ENCODE results near the gene ADARB2. TPM values are rescaled to one million over a fixed set of nuclear protein-coding genes. Genes with fewer than 3 reads are reported as not detected.

ADARB2 gene
- total and polyA plus RNA-seq, 4 experiments from 2014 or later, result 13.5 to 14.1 TPM; not detected in 2

DNA sequence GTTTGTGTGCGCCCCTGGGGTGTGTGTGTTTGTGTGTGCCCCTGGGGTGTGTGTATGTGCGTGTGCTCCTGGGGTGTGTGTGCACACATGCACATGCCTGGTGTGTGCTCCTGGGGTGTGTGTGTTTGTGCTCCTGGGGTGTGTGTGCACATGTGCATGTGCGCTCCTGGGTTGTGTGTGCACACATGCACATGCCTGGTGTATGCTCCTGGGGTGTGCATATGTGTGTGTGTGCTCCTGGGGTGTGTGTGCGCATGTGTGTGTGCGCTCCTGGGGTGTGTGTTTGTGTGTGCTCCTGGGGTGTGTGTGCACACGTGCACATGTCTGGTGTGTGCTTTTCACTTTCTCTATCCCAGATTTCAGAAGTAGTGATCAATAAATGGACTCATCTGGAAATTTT is 360.1 kb downstream of the ADARB2 start:
- no peaks in the 10 kb centered on the region for H3K36me3 ChIP-seq (ENCODE audit: insufficient read depth, low read length)
- no peaks in the 10 kb centered on the region for H3K9me3 ChIP-seq (ENCODE audit: control insufficient read depth in 1 of 2, low read length in 2 of 2)
- POLR2A ChIA-PET (ENCODE audit: partially characterized antibody), result no interaction called here
- H3K4me3 ChIP-seq (ENCODE audit: low read length in 2 of 2), result no peak overlapping the region
- H3K27me3 ChIP-seq (ENCODE audit: insufficient read depth, low read length), result peaks cover 4% of the 10 kb centered on the region
- Mint-ChIP-seq H3K9me3 (no peaks in the 10 kb centered on the region), H3K4me1 (peaks cover 0 to 2% (median 0%) of the 10 kb centered on the region in 4 donors), H3K27me3 (peaks cover 33 to 43% of the 10 kb centered on the region in 2 donors), H3K4me3 (no peak overlapping the region), H3K36me3 (no peaks in the 10 kb centered on the region), H3K27ac (no peak overlapping the region)
- no peak for DNase-seq
- CTCF ChIA-PET (ENCODE audit: partially characterized antibody), result no interaction called here
- no peaks in the 10 kb centered on the region for H3K4me1 ChIP-seq (ENCODE audit: insufficient read depth, low read length)
- intact Hi-C loops (cut with micrococcal nuclease), result no loop called here
- no peak overlapping the region for H3K27ac ChIP-seq (ENCODE audit: low read depth, low read length)

DNA sequence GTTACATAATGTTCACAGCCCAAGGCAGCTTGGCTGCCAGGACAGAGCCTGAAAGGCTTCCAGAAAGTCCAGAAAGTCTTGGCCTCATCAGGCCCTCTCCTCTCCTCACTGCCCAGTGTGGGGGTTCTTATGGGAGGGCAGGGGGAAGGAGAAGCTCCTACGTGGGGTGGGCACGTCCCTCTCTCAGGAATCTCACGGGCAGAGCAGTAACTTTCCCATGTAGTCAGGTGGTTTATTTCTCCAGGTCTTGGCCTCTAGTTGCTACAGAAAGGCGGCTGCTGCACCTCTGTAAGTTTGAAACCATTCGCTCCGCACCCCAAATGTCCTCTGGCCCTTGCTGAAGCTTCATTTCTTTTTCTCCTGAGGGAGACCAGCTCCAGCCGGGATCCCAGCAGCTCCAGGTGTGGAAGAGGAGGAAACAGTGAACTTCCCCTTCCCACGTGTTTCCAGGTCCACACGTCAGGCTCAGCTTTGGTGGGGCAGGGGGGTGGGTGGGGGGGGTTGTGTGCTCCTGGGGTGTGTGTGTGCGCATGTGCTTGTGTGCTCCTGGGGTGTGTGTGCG is 360.9 kb downstream of the ADARB2 start:
- ChIA-PET CTCF (ENCODE audit: partially characterized antibody) (no interaction called here), POLR2A (ENCODE audit: partially characterized antibody) (no interaction called here)
- no peak overlapping the region for H3K4me3 Mint-ChIP-seq
- H3K27me3 Mint-ChIP-seq, result peaks cover 32 to 42% of the 10 kb centered on the region in 2 donors
- no peaks in the 10 kb centered on the region for H3K36me3 ChIP-seq (ENCODE audit: insufficient read depth, low read length)
- no peak overlapping the region for H3K27ac ChIP-seq (ENCODE audit: low read depth, low read length)
- H3K27ac Mint-ChIP-seq, result no peak overlapping the region
- H3K4me1 ChIP-seq (ENCODE audit: insufficient read depth, low read length), result no peaks in the 10 kb centered on the region
- peaks cover 4% of the 10 kb centered on the region for H3K27me3 ChIP-seq (ENCODE audit: insufficient read depth, low read length)
- no peak overlapping the region for H3K4me3 ChIP-seq (ENCODE audit: low read length in 2 of 2)
- no peaks in the 10 kb centered on the region for H3K36me3 Mint-ChIP-seq
- no peaks in the 10 kb centered on the region for H3K9me3 ChIP-seq (ENCODE audit: control insufficient read depth in 1 of 2, low read length in 2 of 2)
- no peaks in the 10 kb centered on the region for H3K9me3 Mint-ChIP-seq
- peaks cover 0 to 2% (median 0%) of the 10 kb centered on the region in 4 donors for H3K4me1 Mint-ChIP-seq
- intact Hi-C loops (cut with micrococcal nuclease), result no loop called here
- no peak for DNase-seq

DNA sequence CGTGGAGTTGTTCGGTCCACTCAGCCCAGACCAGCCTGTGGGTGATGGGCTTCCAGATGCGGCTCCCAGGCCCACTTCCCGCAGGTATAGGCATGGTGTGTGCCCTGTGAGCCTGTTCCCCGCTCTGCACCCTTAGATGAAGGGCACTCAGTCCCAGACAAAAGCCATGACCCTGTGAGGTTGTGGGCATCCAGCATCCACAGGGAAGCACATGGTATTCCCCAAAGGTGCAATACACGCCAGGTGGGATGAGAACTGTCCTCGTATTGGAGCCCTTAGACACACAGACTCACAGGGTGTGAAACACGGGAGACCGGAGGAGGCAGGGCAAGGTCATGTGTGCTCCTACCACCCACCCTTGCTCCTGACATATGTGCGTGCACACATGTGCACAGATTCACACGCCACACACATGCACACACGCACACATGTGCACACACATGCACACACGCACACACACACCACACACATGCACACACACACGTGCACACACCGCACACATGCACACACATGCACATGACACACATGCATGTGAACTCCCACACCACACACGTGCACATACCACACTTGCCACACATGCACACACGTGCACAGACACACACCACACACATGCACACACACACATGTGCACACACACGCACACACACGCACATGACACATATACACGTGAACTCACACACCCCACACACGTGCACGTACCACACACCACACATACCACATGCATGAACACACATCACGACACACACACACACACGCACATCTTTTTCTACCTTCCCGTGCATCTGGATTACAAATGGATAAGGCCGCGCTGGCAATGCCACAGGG is 361.8 kb downstream of the ADARB2 start:
- peaks cover 4% of the 10 kb centered on the region for H3K27me3 ChIP-seq (ENCODE audit: insufficient read depth, low read length)
- CTCF ChIA-PET (ENCODE audit: partially characterized antibody), result no interaction called here
- Mint-ChIP-seq H3K27me3 (peaks cover 27 to 37% of the 10 kb centered on the region in 2 donors), H3K27ac (no peak overlapping the region), H3K4me3 (no peak overlapping the region), H3K36me3 (no peaks in the 10 kb centered on the region), H3K4me1 (peaks cover 0 to 2% (median 0%) of the 10 kb centered on the region in 4 donors), H3K9me3 (no peaks in the 10 kb centered on the region)
- H3K4me3 ChIP-seq (ENCODE audit: low read length in 2 of 2), result no peak overlapping the region
- no peaks in the 10 kb centered on the region for H3K36me3 ChIP-seq (ENCODE audit: insufficient read depth, low read length)
- no peak for DNase-seq
- no peaks in the 10 kb centered on the region for H3K9me3 ChIP-seq (ENCODE audit: control insufficient read depth in 1 of 2, low read length in 2 of 2)
- H3K27ac ChIP-seq (ENCODE audit: low read depth, low read length), result no peak overlapping the region
- intact Hi-C loops (cut with micrococcal nuclease), result no loop called here
- H3K4me1 ChIP-seq (ENCODE audit: insufficient read depth, low read length), result no peaks in the 10 kb centered on the region
- POLR2A ChIA-PET (ENCODE audit: partially characterized antibody), result no interaction called here

DNA sequence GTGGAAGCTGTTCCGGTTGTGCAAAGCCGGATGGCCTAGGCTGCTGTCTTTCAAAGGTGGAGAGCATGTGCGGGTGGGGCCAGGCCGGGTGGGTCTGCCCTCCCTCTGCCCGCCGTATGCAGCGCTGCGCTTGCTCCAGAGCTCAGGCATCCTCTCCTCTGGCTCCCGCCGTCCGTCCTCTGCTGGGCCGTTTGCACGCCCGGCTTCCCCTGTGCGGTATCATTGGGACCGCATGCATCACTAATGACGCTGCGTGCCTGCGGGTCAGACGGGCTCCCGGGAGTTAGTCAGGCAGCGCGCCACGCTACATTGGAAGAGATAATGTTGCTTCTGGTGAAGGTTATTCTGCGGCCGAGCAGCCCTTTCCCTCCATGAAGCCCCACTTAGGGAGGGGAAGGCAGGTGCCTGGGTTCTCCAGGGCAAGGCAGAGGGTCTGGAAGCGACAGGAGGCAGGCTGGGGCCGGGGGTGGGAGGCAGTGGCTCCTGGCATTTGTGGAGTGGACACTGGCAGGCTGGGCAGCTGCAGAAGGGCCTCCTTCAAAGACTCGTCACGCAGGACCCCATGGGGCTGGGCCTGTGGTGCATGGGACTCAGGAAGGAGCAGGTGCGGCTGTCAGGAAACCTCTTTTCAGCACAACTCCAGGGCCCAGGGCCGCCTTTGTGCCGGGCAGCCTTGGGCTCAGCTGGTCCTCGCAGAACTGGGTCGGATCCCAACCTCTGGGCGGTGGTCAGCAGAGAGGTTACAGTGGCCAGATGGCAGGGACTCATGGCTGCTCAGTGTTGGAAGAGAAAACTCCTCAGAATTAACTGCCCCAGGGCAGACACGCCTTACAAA is 362.6 kb downstream of the ADARB2 start:
- intact Hi-C loops (cut with micrococcal nuclease), result no loop called here
- ChIA-PET CTCF (ENCODE audit: partially characterized antibody) (no interaction called here), POLR2A (ENCODE audit: partially characterized antibody) (no interaction called here)
- Histone ChIP-seq H3K4me1 (ENCODE audit: insufficient read depth, low read length) (no peaks in the 10 kb centered on the region), H3K36me3 (ENCODE audit: insufficient read depth, low read length) (no peaks in the 10 kb centered on the region), H3K9me3 (ENCODE audit: control insufficient read depth in 1 of 2, low read length in 2 of 2) (no peaks in the 10 kb centered on the region), H3K4me3 (ENCODE audit: low read length in 2 of 2) (no peak overlapping the region), H3K27me3 (ENCODE audit: insufficient read depth, low read length) (peaks cover 8% of the 10 kb centered on the region), H3K27ac (ENCODE audit: low read depth, low read length) (no peak overlapping the region)
- no peak for DNase-seq
- Mint-ChIP-seq H3K9me3 (no peaks in the 10 kb centered on the region), H3K27ac (no peak overlapping the region), H3K27me3 (peaks cover 24 to 34% of the 10 kb centered on the region in 2 donors), H3K36me3 (no peaks in the 10 kb centered on the region), H3K4me1 (peaks cover 0 to 2% (median 0%) of the 10 kb centered on the region in 4 donors), H3K4me3 (no peak overlapping the region)

DNA sequence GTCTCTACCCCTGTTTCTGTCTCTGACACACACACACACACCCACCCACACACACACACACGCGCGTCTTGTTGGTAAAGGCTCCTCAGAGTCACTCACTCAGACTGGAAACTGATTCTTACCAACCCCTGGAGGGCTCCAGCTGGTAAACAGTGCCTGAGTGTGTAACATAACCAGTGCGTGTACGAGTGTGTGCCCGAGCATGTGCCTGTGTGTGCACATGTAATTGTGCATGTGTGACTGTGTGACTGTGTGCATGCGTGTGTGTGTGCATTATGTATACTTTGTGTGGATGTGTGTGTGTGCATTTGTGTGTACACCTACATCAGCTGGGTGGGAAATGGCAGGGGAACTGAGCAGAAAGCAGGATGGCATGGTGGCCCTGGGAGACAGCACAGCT is 364.0 kb downstream of the ADARB2 start:
- no peaks in the 10 kb centered on the region for H3K9me3 ChIP-seq (ENCODE audit: control insufficient read depth in 1 of 2, low read length in 2 of 2)
- no peak overlapping the region for H3K4me3 Mint-ChIP-seq
- ChIA-PET CTCF (ENCODE audit: partially characterized antibody) (no interaction called here), POLR2A (ENCODE audit: partially characterized antibody) (no interaction called here)
- H3K4me3 ChIP-seq (ENCODE audit: low read length in 2 of 2), result no peak overlapping the region
- H3K36me3 Mint-ChIP-seq, result no peaks in the 10 kb centered on the region
- peak overlapping the region in 1 of 7 donors; percentile 12 for H3K27ac Mint-ChIP-seq
- H3K27me3 Mint-ChIP-seq, result peaks cover 9 to 33% of the 10 kb centered on the region in 2 donors
- intact Hi-C loops (cut with micrococcal nuclease), result no loop called here
- peaks cover 0 to 3% (median 1%) of the 10 kb centered on the region in 4 donors for H3K4me1 Mint-ChIP-seq
- DNase-seq, result no peak
- peaks cover 4% of the 10 kb centered on the region for H3K27me3 ChIP-seq (ENCODE audit: insufficient read depth, low read length)
- no peaks in the 10 kb centered on the region for H3K9me3 Mint-ChIP-seq
- no peak overlapping the region for H3K27ac ChIP-seq (ENCODE audit: low read depth, low read length)
- no peaks in the 10 kb centered on the region for H3K4me1 ChIP-seq (ENCODE audit: insufficient read depth, low read length)
- H3K36me3 ChIP-seq (ENCODE audit: insufficient read depth, low read length), result no peaks in the 10 kb centered on the region

DNA sequence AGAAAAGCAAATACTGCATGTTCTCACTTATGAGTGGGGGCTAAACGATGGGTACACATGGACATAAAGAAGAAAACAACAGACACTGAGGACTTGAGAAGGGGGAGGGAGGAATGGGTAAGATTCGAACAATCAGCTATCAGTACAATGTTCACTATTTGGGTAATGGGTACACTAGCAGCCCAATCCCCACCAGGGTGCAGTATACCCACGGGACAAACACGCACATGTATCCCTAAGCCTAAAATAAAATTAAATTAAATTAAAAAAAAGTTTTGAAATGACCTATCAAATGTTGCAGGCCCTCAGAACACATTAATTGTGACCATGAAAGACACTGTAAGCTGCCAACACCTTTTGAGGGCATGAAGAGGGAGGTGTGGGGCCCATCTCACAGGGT is 365.1 kb downstream of the ADARB2 start:
- H3K27me3 ChIP-seq (ENCODE audit: insufficient read depth, low read length), result peaks cover 4% of the 10 kb centered on the region
- Mint-ChIP-seq H3K27ac (no peak overlapping the region), H3K27me3 (peaks cover 4 to 33% of the 10 kb centered on the region in 2 donors), H3K4me3 (no peak overlapping the region), H3K4me1 (peaks cover 0 to 3% (median 1%) of the 10 kb centered on the region in 4 donors), H3K36me3 (no peaks in the 10 kb centered on the region), H3K9me3 (no peaks in the 10 kb centered on the region)
- no peaks in the 10 kb centered on the region for H3K4me1 ChIP-seq (ENCODE audit: insufficient read depth, low read length)
- no peaks in the 10 kb centered on the region for H3K36me3 ChIP-seq (ENCODE audit: insufficient read depth, low read length)
- DNase-seq, result no peak
- H3K4me3 ChIP-seq (ENCODE audit: low read length in 2 of 2), result no peak overlapping the region
- ChIA-PET CTCF (ENCODE audit: partially characterized antibody) (no interaction called here), POLR2A (ENCODE audit: partially characterized antibody) (no interaction called here)
- H3K9me3 ChIP-seq (ENCODE audit: control insufficient read depth in 1 of 2, low read length in 2 of 2), result no peaks in the 10 kb centered on the region
- no peak overlapping the region for H3K27ac ChIP-seq (ENCODE audit: low read depth, low read length)
- intact Hi-C loops (cut with micrococcal nuclease), result no loop called here

DNA sequence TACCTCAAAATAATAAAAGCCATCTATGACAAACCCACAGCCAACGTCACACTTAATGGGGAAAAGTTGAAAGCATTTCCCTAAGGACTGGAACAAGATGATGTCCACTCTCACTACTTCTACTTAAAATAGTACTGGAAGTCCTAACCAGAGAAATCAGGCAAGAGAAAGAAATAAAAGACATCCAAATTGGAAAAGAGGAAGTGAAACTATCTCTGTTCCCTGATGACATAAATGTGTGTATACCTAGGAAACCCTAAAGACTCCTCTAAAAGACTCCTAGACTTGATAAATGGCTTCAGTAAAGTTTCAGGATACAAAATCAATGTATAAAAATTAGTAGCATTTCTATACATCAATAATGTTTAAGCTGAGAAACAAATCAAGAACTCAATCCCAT is 367.0 kb downstream of the ADARB2 start:
- Mint-ChIP-seq H3K9me3 (no peaks in the 10 kb centered on the region), H3K36me3 (no peaks in the 10 kb centered on the region), H3K27me3 (peaks cover 5 to 35% of the 10 kb centered on the region in 2 donors), H3K27ac (no peak overlapping the region), H3K4me3 (no peak overlapping the region), H3K4me1 (peaks cover 0 to 3% (median 0%) of the 10 kb centered on the region in 4 donors)
- Histone ChIP-seq H3K4me1 (ENCODE audit: insufficient read depth, low read length) (no peaks in the 10 kb centered on the region), H3K27me3 (ENCODE audit: insufficient read depth, low read length) (peaks cover 4% of the 10 kb centered on the region), H3K4me3 (ENCODE audit: low read length in 2 of 2) (no peak overlapping the region), H3K9me3 (ENCODE audit: control insufficient read depth in 1 of 2, low read length in 2 of 2) (no peaks in the 10 kb centered on the region), H3K27ac (ENCODE audit: low read depth, low read length) (no peak overlapping the region), H3K36me3 (ENCODE audit: insufficient read depth, low read length) (no peaks in the 10 kb centered on the region)
- DNase-seq, result no peak
- intact Hi-C loops (cut with micrococcal nuclease), result no loop called here
- ChIA-PET POLR2A (ENCODE audit: partially characterized antibody) (no interaction called here), CTCF (ENCODE audit: partially characterized antibody) (interaction anchor here (1.3 kb wide), 1 partner anchor 15 kb away, joined by 3 read pairs; no protein-coding TSS in a partner anchor)
